ENCODE results near the gene NEDD9.

The NEDD9 gene

DNA sequence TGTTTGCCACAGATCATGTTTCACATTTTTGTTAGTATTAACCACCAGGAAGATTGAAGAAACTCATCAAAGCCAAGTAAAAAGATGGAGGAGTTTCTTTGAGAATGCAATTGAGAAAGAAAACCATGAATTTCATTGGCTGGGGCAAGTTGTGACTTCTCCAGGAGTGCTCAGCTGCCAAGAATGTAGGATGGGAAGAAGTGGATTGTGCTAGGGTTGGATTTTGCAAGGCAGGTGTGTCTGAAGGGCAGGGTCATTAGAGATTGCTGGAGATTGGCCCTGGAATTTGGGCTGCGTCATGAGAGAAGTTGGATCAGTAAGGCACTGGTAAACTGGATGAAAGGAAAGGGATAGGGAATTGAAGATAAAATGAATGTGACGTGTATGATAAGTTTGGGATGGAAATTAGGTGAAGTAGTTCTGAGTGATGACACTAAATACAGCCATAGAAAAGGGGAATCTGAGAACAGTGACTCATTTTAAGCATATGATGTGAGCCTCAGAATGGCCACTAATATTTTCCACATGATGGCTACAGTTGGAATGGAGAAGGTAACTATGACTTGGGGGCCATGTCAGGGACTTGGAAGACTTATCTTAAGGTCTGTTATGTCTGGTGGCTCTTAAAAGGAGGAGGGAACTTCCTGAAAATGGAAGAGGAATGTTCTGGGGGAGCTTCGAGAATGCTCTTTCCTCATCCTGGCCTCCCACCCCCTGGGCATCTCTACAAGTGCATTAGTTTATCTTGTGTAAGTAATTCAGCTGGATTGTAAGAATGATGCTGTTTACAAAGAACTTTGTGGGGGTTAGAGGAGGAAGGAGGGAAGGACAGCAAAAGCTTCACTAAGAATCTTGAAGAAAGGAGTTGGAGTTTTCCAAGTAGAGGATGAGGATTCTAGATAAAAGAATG lies 93.2 kb downstream of the NEDD9 start:
- DNase-seq: no peak

DNA sequence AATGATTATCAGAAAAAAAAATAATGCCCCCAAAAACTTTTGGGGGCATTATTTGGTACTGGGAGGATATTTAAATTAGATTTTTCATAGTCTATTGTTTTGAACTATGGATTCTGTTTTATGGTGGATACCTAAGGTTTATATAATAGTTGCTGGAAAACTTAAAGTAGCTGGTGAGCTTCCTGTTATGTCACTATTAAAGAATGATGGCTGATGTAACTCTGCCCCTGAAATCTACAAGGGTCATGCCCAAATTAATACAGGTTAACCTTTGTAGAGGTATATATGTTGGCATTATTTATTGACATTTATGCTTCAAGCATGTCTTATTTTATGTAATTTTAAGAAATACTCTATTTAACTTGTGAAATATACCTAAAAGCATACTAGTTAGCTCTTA lies 95.7 kb downstream of the NEDD9 start:
- no peak for DNase-seq

Measured in T-helper 1 cell (primary cell).